ENCODE measurements around the gene KIAA0930. TPM values are rescaled to one million over a fixed set of nuclear protein-coding genes. Genes with fewer than 3 reads are reported as not detected.
A peak's percentile ranks its signal among the peaks of the same experiment; 100 is the strongest.
"Not testable (repeated sequence)": the region's sequence is repeated elsewhere in the genome, so short reads cannot be mapped to it uniquely, and the experiment has no call there.

KIAA0930 gene
- total RNA-seq, 1 donor = 43.4 TPM

- TF ChIP-seq, protein P1, sequence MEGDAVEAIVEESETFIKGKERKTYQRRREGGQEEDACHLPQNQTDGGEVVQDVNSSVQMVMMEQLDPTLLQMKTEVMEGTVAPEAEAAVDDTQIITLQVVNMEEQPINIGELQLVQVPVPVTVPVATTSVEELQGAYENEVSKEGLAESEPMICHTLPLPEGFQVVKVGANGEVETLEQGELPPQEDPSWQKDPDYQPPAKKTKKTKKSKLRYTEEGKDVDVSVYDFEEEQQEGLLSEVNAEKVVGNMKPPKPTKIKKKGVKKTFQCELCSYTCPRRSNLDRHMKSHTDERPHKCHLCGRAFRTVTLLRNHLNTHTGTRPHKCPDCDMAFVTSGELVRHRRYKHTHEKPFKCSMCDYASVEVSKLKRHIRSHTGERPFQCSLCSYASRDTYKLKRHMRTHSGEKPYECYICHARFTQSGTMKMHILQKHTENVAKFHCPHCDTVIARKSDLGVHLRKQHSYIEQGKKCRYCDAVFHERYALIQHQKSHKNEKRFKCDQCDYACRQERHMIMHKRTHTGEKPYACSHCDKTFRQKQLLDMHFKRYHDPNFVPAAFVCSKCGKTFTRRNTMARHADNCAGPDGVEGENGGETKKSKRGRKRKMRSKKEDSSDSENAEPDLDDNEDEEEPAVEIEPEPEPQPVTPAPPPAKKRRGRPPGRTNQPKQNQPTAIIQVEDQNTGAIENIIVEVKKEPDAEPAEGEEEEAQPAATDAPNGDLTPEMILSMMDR (IDR thresholded peaks at IDR 0.05; ENCODE audit: extremely low read depth, low read depth, low read length) = no peak
- Histone ChIP-seq H3K4me1 (ENCODE audit: insufficient read depth, low read length) (no peaks in the 10 kb centered on the region), H2AFZ (ENCODE audit: low read length) (no peak within 1 kb of the TSS), H3K36me3 (ENCODE audit: insufficient read depth, low read length) (no peaks in the 10 kb centered on the region), H3K4me2 (ENCODE audit: insufficient read depth, low read length) (peak within 1 kb of the TSS; percentile 43), H4K20me1 (ENCODE audit: insufficient read depth, low read length) (no peaks in the 10 kb centered on the region), H3K79me2 (ENCODE audit: insufficient read depth, low read length) (no peaks in the 10 kb centered on the region), H3K27ac (ENCODE audit: low read depth, low read length) (no peak within 1 kb of the TSS), H3K27me3 (ENCODE audit: insufficient read depth, low read length) (peaks cover 36% of the 10 kb centered on the region), H3K9me3 (ENCODE audit: low read depth, low read length) (no peaks in the 10 kb centered on the region), H3K4me3 (ENCODE audit: insufficient read depth, low read length) (peak within 1 kb of the TSS; percentile 40)
- no peak for DNase-seq (ENCODE audit: insufficient read length, low spot score, missing footprints)
Measured at GRCh38 chr22:45284705-45285262, 44.1 kb upstream of the KIAA0930 start, which contains the start of gene UPK3A. TSS of gene UPK3A (plus strand) at chr22:45284949. CDS start at chr22:45285014, 65 bp downstream.

- no peaks in the 10 kb centered on the region for H3K79me2 ChIP-seq (ENCODE audit: insufficient read depth, low read length)
- TF ChIP-seq, protein P1 (IDR thresholded peaks at IDR 0.05; ENCODE audit: extremely low read depth, low read depth, low read length) = no peak
- DNase-seq (ENCODE audit: insufficient read length, low spot score, missing footprints) = no peak
- H3K4me2 ChIP-seq (ENCODE audit: insufficient read depth, low read length) = no peak overlapping the region
- H4K20me1 ChIP-seq (ENCODE audit: insufficient read depth, low read length) = no peaks in the 10 kb centered on the region
- no peak overlapping the region for H2AFZ ChIP-seq (ENCODE audit: low read length)
- H3K9me3 ChIP-seq (ENCODE audit: low read depth, low read length) = no peaks in the 10 kb centered on the region
- peaks cover 24% of the 10 kb centered on the region for H3K27me3 ChIP-seq (ENCODE audit: insufficient read depth, low read length)
- H3K4me3 ChIP-seq (ENCODE audit: insufficient read depth, low read length) = no peak overlapping the region
- H3K36me3 ChIP-seq (ENCODE audit: insufficient read depth, low read length) = no peaks in the 10 kb centered on the region
- H3K4me1 ChIP-seq (ENCODE audit: insufficient read depth, low read length) = no peaks in the 10 kb centered on the region
- H3K27ac ChIP-seq (ENCODE audit: low read depth, low read length) = no peak overlapping the region
Measured at GRCh38 chr22:45281010-45281409, 40.3 kb upstream of the KIAA0930 start.

- Histone ChIP-seq H4K20me1 (ENCODE audit: insufficient read depth, low read length) (no peaks in the 10 kb centered on the region), H3K4me2 (ENCODE audit: insufficient read depth, low read length) (no peak overlapping the region), H3K27me3 (ENCODE audit: insufficient read depth, low read length) (peaks cover 20% of the 10 kb centered on the region), H3K9me3 (ENCODE audit: low read depth, low read length) (no peaks in the 10 kb centered on the region), H3K79me2 (ENCODE audit: insufficient read depth, low read length) (no peaks in the 10 kb centered on the region), H3K36me3 (ENCODE audit: insufficient read depth, low read length) (no peaks in the 10 kb centered on the region), H2AFZ (ENCODE audit: low read length) (no peak overlapping the region), H3K27ac (ENCODE audit: low read depth, low read length) (no peak overlapping the region), H3K4me3 (ENCODE audit: insufficient read depth, low read length) (no peak overlapping the region), H3K4me1 (ENCODE audit: insufficient read depth, low read length) (no peaks in the 10 kb centered on the region)
- TF ChIP-seq, protein P1 (IDR thresholded peaks at IDR 0.05; ENCODE audit: extremely low read depth, low read depth, low read length) = no peak
- DNase-seq (ENCODE audit: insufficient read length, low spot score, missing footprints) = no peak
Measured at GRCh38 chr22:45280587-45280980, 39.9 kb upstream of the KIAA0930 start.

GRCh38 chr22:45278125-45278524 lies 37.4 kb upstream of the KIAA0930 start:
- TF ChIP-seq, protein P1 (IDR thresholded peaks at IDR 0.05; ENCODE audit: extremely low read depth, low read depth, low read length) = no peak
- no peaks in the 10 kb centered on the region for H4K20me1 ChIP-seq (ENCODE audit: insufficient read depth, low read length)
- H3K36me3 ChIP-seq (ENCODE audit: insufficient read depth, low read length) = no peaks in the 10 kb centered on the region
- H3K79me2 ChIP-seq (ENCODE audit: insufficient read depth, low read length) = no peaks in the 10 kb centered on the region
- no peak overlapping the region for H3K27ac ChIP-seq (ENCODE audit: low read depth, low read length)
- no peak overlapping the region for H2AFZ ChIP-seq (ENCODE audit: low read length)
- no peak overlapping the region for H3K4me2 ChIP-seq (ENCODE audit: insufficient read depth, low read length)
- H3K4me1 ChIP-seq (ENCODE audit: insufficient read depth, low read length) = no peaks in the 10 kb centered on the region
- no peak overlapping the region for H3K4me3 ChIP-seq (ENCODE audit: insufficient read depth, low read length)
- no peaks in the 10 kb centered on the region for H3K9me3 ChIP-seq (ENCODE audit: low read depth, low read length)
- H3K27me3 ChIP-seq (ENCODE audit: insufficient read depth, low read length) = no peaks in the 10 kb centered on the region
- DNase-seq (ENCODE audit: insufficient read length, low spot score, missing footprints) = no peak

- not testable (repeated sequence) for H3K27me3 ChIP-seq (ENCODE audit: insufficient read depth, low read length); H3K79me2 ChIP-seq (ENCODE audit: insufficient read depth, low read length); DNase-seq (ENCODE audit: insufficient read length, low spot score, missing footprints)
Measured at GRCh38 chr22:45277720-45278119, 37.0 kb upstream of the KIAA0930 start.

More at GRCh38 chr22:45277720-45278119, 37.0 kb upstream of the KIAA0930 start:
- H3K4me1 ChIP-seq (ENCODE audit: insufficient read depth, low read length); H4K20me1 ChIP-seq (ENCODE audit: insufficient read depth, low read length); H3K27ac ChIP-seq (ENCODE audit: low read depth, low read length); H2AFZ ChIP-seq (ENCODE audit: low read length); H3K36me3 ChIP-seq (ENCODE audit: insufficient read depth, low read length); H3K4me2 ChIP-seq (ENCODE audit: insufficient read depth, low read length); H3K9me3 ChIP-seq (ENCODE audit: low read depth, low read length); H3K4me3 ChIP-seq (ENCODE audit: insufficient read depth, low read length): not testable (repeated sequence)

Measured in osteoblast (primary cell).